Measurements from ENCODE around the gene USP25.

The USP25 gene

DNA sequence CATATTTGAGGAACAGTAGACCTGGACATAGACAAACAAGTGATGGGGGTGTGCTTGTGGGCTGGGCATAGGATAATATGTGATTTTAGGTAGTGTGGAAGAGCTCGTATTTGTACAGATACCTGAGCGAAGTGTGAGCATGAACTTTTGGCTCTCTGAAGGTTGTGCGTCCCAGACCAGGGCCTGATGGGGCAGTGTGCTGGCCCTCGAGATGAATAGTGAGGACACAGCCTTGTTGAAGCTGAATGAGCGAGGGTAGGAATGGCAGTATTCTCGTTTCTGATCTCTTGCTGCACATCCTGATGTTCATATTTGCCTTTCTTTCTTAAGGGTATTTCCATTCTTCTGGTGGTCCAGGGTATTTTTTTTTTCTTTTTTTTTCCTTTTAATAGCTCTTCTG, 41.5 kb downstream of the USP25 start:
- ChIA-PET CTCF (interaction anchor here (0.6 kb wide), 1 partner anchor 310 kb away, joined by 8 read pairs; no protein-coding TSS in a partner anchor), POLR2A (no interaction called here)
- no peak for DNase-seq (ENCODE audit: extremely low spot score)
- TF ChIP-seq HDGF (IDR thresholded peaks at IDR 0.05; ENCODE audit: borderline replicate concordance) (no peak), L3MBTL2 (conservative IDR thresholded peaks at IDR 0.05) (no peak), SP1 (IDR thresholded peaks at IDR 0.05) (no peak), FOXM1 (IDR thresholded peaks at IDR 0.05; ENCODE audit: borderline replicate concordance) (no peak), TARDBP (IDR thresholded peaks at IDR 0.05) (no peak), CTBP1 (IDR thresholded peaks at IDR 0.05; ENCODE audit: borderline replicate concordance) (no peak), ARNT (IDR thresholded peaks at IDR 0.05) (no peak), ZNF384 (IDR thresholded peaks at IDR 0.05) (no peak), NFRKB (IDR thresholded peaks at IDR 0.05) (no peak), FOXA1 (IDR thresholded peaks at IDR 0.05) (no peak), ELF4 (IDR thresholded peaks at IDR 0.05) (no peak), BHLHE40 (IDR thresholded peaks at IDR 0.05; ENCODE audit: borderline replicate concordance) (no peak), FOXK2 (IDR thresholded peaks at IDR 0.05) (no peak), LEF1 (IDR thresholded peaks at IDR 0.05; ENCODE audit: borderline replicate concordance) (no peak), SUZ12 (IDR thresholded peaks at IDR 0.05) (no peak)
- TF ChIP-seq, protein P1, sequence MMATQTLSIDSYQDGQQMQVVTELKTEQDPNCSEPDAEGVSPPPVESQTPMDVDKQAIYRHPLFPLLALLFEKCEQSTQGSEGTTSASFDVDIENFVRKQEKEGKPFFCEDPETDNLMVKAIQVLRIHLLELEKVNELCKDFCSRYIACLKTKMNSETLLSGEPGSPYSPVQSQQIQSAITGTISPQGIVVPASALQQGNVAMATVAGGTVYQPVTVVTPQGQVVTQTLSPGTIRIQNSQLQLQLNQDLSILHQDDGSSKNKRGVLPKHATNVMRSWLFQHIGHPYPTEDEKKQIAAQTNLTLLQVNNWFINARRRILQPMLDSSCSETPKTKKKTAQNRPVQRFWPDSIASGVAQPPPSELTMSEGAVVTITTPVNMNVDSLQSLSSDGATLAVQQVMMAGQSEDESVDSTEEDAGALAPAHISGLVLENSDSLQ (IDR thresholded peaks at IDR 0.05), result no peak

DNA sequence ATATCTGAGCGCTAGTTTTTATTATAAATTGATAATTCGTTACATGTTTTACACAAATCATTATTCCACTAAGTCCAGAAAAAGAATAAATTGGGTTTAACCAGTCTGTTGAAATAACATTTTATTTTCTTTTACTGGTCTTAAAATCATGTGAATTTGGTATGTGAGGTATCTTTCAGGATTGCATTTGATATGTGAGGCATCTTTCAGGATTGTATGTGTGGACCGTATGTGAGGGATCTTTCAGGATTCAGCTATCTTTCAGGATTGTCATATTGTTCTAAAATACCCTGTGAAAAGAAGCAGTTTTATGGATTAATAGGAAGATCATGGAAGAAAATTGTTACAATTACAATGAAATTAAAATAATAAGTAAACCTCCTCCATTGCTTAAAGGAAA, 42.9 kb downstream of the USP25 start:
- DNase-seq (ENCODE audit: extremely low spot score), result no peak
- CTCF ChIA-PET, result no interaction called here
- TF ChIP-seq FOXK2 (IDR thresholded peaks at IDR 0.05) (no peak), ZNF384 (IDR thresholded peaks at IDR 0.05) (no peak), HDGF (IDR thresholded peaks at IDR 0.05; ENCODE audit: borderline replicate concordance) (no peak), SUZ12 (IDR thresholded peaks at IDR 0.05) (no peak), FOXA1 (IDR thresholded peaks at IDR 0.05) (no peak), ARNT (IDR thresholded peaks at IDR 0.05) (no peak), LEF1 (IDR thresholded peaks at IDR 0.05; ENCODE audit: borderline replicate concordance) (no peak), ELF4 (IDR thresholded peaks at IDR 0.05) (no peak), CTBP1 (IDR thresholded peaks at IDR 0.05; ENCODE audit: borderline replicate concordance) (no peak), FOXM1 (IDR thresholded peaks at IDR 0.05; ENCODE audit: borderline replicate concordance) (no peak), SP1 (IDR thresholded peaks at IDR 0.05) (no peak), TARDBP (IDR thresholded peaks at IDR 0.05) (no peak), L3MBTL2 (conservative IDR thresholded peaks at IDR 0.05) (no peak), BHLHE40 (IDR thresholded peaks at IDR 0.05; ENCODE audit: borderline replicate concordance) (no peak), NFRKB (IDR thresholded peaks at IDR 0.05) (no peak)
- TF ChIP-seq, protein P1 (IDR thresholded peaks at IDR 0.05), result no peak
- POLR2A ChIA-PET, result no interaction called here

DNA sequence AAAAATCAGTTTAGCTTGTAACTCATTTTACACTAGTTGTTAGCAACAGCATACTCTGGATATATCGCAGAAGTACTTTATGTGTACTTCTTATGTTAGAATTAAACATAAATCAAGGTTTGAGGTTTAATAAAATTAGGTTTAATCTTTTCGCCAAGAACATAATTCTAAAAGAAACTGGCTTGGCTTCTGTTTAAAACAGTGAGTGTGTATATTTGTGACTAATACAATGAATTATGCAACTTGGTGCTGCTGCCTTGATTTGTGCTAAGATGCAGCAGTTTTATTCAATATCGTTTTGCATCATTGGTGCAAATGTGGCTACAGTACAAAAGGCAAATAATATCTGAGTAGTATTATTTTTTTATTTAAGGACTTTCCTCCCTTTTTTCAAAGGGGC, 44.8 kb downstream of the USP25 start:
- ChIA-PET POLR2A (no interaction called here), CTCF (no interaction called here)
- no peak for DNase-seq (ENCODE audit: extremely low spot score)
- no peak for TF ChIP-seq BHLHE40 (IDR thresholded peaks at IDR 0.05; ENCODE audit: borderline replicate concordance)
- TF ChIP-seq TARDBP (IDR thresholded peaks at IDR 0.05), result no peak
- TF ChIP-seq ARNT (IDR thresholded peaks at IDR 0.05), result no peak
- TF ChIP-seq SUZ12 (IDR thresholded peaks at IDR 0.05), result no peak
- no peak for TF ChIP-seq NFRKB (IDR thresholded peaks at IDR 0.05)
- TF ChIP-seq LEF1 (IDR thresholded peaks at IDR 0.05; ENCODE audit: borderline replicate concordance), result no peak
- no peak for TF ChIP-seq ZNF384 (IDR thresholded peaks at IDR 0.05)
- no peak for TF ChIP-seq CTBP1 (IDR thresholded peaks at IDR 0.05; ENCODE audit: borderline replicate concordance)
- TF ChIP-seq, protein P1 (IDR thresholded peaks at IDR 0.05), result no peak

DNA sequence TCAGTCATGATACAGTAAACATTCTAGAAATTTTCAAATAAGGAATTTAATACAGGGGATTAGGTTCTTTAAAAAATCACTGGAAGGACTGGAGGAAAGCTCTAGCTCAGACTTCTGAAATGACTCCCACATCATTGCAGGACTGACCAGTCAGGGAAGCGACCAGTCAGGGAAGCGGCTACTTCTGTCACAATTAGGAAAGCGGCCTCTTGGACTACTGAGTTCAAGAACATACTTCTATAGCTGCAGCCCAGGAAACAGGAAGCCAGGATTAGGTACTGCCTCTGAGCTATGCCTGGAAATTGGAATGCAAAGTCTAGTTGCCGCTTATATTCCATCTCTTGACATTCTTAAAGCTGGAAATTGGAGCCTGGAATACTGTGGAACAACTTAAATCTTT, 45.5 kb downstream of the USP25 start:
- ChIA-PET CTCF (no interaction called here), POLR2A (no interaction called here)
- DNase-seq (ENCODE audit: extremely low spot score), result no peak
- TF ChIP-seq CTBP1 (IDR thresholded peaks at IDR 0.05; ENCODE audit: borderline replicate concordance) (no peak), ARNT (IDR thresholded peaks at IDR 0.05) (no peak), FOXK2 (IDR thresholded peaks at IDR 0.05) (no peak), FOXA1 (IDR thresholded peaks at IDR 0.05) (no peak), NFRKB (IDR thresholded peaks at IDR 0.05) (no peak), BHLHE40 (IDR thresholded peaks at IDR 0.05; ENCODE audit: borderline replicate concordance) (no peak), LEF1 (IDR thresholded peaks at IDR 0.05; ENCODE audit: borderline replicate concordance) (no peak), HDGF (IDR thresholded peaks at IDR 0.05; ENCODE audit: borderline replicate concordance) (no peak), ELF4 (IDR thresholded peaks at IDR 0.05) (no peak), TARDBP (IDR thresholded peaks at IDR 0.05) (no peak), L3MBTL2 (conservative IDR thresholded peaks at IDR 0.05) (no peak), SP1 (IDR thresholded peaks at IDR 0.05) (no peak), FOXM1 (IDR thresholded peaks at IDR 0.05; ENCODE audit: borderline replicate concordance) (no peak), SUZ12 (IDR thresholded peaks at IDR 0.05) (no peak), ZNF384 (IDR thresholded peaks at IDR 0.05) (no peak)
- TF ChIP-seq, protein P1 (IDR thresholded peaks at IDR 0.05), result no peak

DNA sequence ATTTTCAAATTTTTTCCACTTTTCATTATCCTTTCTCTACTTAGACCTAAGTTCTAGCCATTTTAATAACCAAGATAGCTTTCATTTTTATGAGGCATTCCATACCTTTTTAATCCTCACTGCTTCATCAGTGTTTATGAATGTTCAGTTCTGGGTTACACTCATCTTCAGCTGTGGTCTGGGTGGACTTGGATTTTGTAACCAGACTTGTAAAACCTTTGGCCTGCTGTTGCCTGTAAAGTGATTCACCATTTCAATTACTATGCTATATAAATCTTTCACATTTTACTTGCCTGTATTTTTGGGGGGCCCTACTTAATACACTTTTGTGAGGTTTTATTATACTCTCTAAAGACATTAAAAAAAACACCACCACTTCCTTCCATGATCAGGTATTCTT, 46.2 kb downstream of the USP25 start:
- TF ChIP-seq ZNF384 (IDR thresholded peaks at IDR 0.05) (no peak), LEF1 (IDR thresholded peaks at IDR 0.05; ENCODE audit: borderline replicate concordance) (no peak)
- DNase-seq (ENCODE audit: extremely low spot score), result no peak
- POLR2A ChIA-PET, result no interaction called here
- CTCF ChIA-PET, result no interaction called here

DNA sequence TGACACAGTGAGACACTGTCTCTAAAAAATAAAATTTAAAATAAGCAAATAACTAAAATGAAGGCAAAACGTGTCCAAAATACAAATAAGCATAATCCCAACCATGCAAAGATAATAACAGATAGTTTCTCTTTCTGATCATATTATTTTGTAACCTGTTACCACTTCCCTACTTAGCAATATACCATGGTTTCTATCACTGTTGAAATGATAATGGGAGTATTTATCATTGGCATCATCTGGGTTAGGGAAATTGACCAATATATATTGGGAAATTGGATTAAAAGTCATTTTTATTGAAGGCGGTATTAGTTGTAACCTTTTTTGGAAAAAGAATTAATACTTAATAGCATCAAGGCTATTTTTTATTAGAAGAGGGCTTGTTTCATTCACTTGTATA, 47.0 kb downstream of the USP25 start:
- CTCF ChIA-PET, result no interaction called here
- DNase-seq (ENCODE audit: extremely low spot score), result no peak
- POLR2A ChIA-PET, result no interaction called here
- TF ChIP-seq ZNF384 (IDR thresholded peaks at IDR 0.05) (no peak), TARDBP (IDR thresholded peaks at IDR 0.05) (no peak), CTBP1 (IDR thresholded peaks at IDR 0.05; ENCODE audit: borderline replicate concordance) (no peak), FOXA1 (IDR thresholded peaks at IDR 0.05) (no peak), SUZ12 (IDR thresholded peaks at IDR 0.05) (no peak), ELF4 (IDR thresholded peaks at IDR 0.05) (no peak), L3MBTL2 (conservative IDR thresholded peaks at IDR 0.05) (no peak), NFRKB (IDR thresholded peaks at IDR 0.05) (no peak), ARNT (IDR thresholded peaks at IDR 0.05) (no peak), FOXM1 (IDR thresholded peaks at IDR 0.05; ENCODE audit: borderline replicate concordance) (no peak), SP1 (IDR thresholded peaks at IDR 0.05) (no peak), BHLHE40 (IDR thresholded peaks at IDR 0.05; ENCODE audit: borderline replicate concordance) (no peak), FOXK2 (IDR thresholded peaks at IDR 0.05) (no peak), LEF1 (IDR thresholded peaks at IDR 0.05; ENCODE audit: borderline replicate concordance) (no peak), HDGF (IDR thresholded peaks at IDR 0.05; ENCODE audit: borderline replicate concordance) (no peak)
- TF ChIP-seq, protein P1 (IDR thresholded peaks at IDR 0.05), result no peak

Measured in HEK293T (cell line).